NCI-H2196 treated with DMSO at 0.1 percent for 48 hours (cell line): Measurements from ENCODE around the gene ITGB7.

Source experiments
- DNase-seq: peaks from one replicate; lab custom pipeline; 2025; ENCODE audit not compliant: unreplicated experiment; lab: John Stamatoyannopoulos, UW

Gene ITGB7

GRCh38 chr12:53199700-53200099 is 7.4 kb downstream of the ITGB7 start:
- DNase-seq = no peak

GRCh38 chr12:53198486-53199110 is 8.5 kb downstream of the ITGB7 start:
- no peak for DNase-seq

- DNase-seq = no peak
Measured at GRCh38 chr12:53197011-53197640, 9.9 kb downstream of the ITGB7 start.

GRCh38 chr12:53196486-53196885 is 10.6 kb downstream of the ITGB7 start:
- no peak for DNase-seq

GRCh38 chr12:53195516-53196420 is 11.3 kb downstream of the ITGB7 start:
- DNase-seq = no peak

GRCh38 chr12:53194973-53195372 is 12.1 kb downstream of the ITGB7 start:
- DNase-seq = no peak

GRCh38 chr12:53193985-53194716 is 12.9 kb downstream of the ITGB7 start:
- DNase-seq = no peak

- no peak for DNase-seq
Measured at GRCh38 chr12:53193040-53193439, 14.0 kb downstream of the ITGB7 start.

- DNase-seq = no peak
Measured at GRCh38 chr12:53192531-53193021, 14.5 kb downstream of the ITGB7 start.

GRCh38 chr12:53191885-53192530 is 15.0 kb downstream of the ITGB7 start:
- DNase-seq = no peak

GRCh38 chr12:53191096-53191884 is 15.8 kb downstream of the ITGB7 start:
- DNase-seq = no peak

- no peak for DNase-seq
Measured at GRCh38 chr12:53190108-53190729, 16.8 kb downstream of the ITGB7 start.

- no peak for DNase-seq
Measured at GRCh38 chr12:53187145-53187899, 19.7 kb downstream of the ITGB7 start.

GRCh38 chr12:53186745-53187144 is 20.3 kb downstream of the ITGB7 start:
- DNase-seq = no peak

- no peak for DNase-seq
Measured at GRCh38 chr12:53185582-53186153, 21.4 kb downstream of the ITGB7 start.

GRCh38 chr12:53184828-53185227 is 22.2 kb downstream of the ITGB7 start:
- DNase-seq = no peak

- DNase-seq = no peak
Measured at GRCh38 chr12:53182903-53183302, 24.1 kb downstream of the ITGB7 start.

GRCh38 chr12:53181935-53182334 is 25.1 kb downstream of the ITGB7 start:
- DNase-seq = no peak
